Epithelial cell of esophagus (primary cell): ENCODE measurements around the gene IFT80.
A peak's percentile ranks its signal among the peaks of the same experiment; 100 is the strongest.

Experiments used
- DNase-seq: peaks from one replicate; pipeline ENCODE4 v3.0.0; 2010; ENCODE audit warnings: low read depth
- H3K4me3 ChIP-seq: 2 replicates; pipeline ENCODE4 v1.5.1; 2011; ENCODE audit warnings: mild to moderate bottlenecking, low read length, control low read depth
- TF ChIP-seq, protein P1 (sequence below): IDR thresholded peaks from 2 replicates; pipeline ENCODE4 v1.5.1; 2011; ENCODE audit warnings: low read depth, mild to moderate bottlenecking, low read length, control low read depth, inconsistent platforms; ENCODE audit not compliant: insufficient read depth; ENCODE audit errors: missing control alignments

The IFT80 gene

GRCh38 chr3:160226026-160226907 is 172.8 kb downstream of the IFT80 start:
- no peak for DNase-seq
- peak overlapping the region; percentile 11 for H3K4me3 ChIP-seq
- TF ChIP-seq, protein P1, sequence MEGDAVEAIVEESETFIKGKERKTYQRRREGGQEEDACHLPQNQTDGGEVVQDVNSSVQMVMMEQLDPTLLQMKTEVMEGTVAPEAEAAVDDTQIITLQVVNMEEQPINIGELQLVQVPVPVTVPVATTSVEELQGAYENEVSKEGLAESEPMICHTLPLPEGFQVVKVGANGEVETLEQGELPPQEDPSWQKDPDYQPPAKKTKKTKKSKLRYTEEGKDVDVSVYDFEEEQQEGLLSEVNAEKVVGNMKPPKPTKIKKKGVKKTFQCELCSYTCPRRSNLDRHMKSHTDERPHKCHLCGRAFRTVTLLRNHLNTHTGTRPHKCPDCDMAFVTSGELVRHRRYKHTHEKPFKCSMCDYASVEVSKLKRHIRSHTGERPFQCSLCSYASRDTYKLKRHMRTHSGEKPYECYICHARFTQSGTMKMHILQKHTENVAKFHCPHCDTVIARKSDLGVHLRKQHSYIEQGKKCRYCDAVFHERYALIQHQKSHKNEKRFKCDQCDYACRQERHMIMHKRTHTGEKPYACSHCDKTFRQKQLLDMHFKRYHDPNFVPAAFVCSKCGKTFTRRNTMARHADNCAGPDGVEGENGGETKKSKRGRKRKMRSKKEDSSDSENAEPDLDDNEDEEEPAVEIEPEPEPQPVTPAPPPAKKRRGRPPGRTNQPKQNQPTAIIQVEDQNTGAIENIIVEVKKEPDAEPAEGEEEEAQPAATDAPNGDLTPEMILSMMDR: no peak

- H3K4me3 ChIP-seq: peak within 1 kb of the TSS; percentile 29
- TF ChIP-seq, protein P1: no peak
- DNase-seq: peak; percentile 44
Observed at GRCh38 chr3:160225176-160226025, 173.6 kb downstream of the IFT80 start, which contains the start of gene C3orf80. C3orf80 (plus strand) TSS chr3:160225422; CDS start chr3:160225636, 214 bp downstream.

DNA sequence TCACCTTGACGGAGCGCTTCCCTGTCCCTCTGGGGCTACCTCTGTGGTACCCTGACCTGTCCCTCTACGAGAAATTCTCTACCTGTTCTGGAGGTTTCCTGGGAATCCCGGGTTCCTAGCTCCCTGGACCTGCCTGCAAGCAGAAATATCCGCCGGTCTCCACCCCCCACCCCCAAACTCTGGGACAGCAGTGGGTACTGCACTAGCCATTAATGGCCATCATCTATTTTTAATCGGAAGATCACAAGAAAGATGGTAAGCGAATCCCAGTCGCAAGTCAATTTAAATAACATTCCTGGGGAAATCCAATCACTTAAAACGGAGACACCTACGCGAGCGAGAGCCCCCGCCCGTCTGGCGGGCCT is 174.2 kb downstream of the IFT80 start:
- TF ChIP-seq, protein P1: no peak
- peak overlapping the region; percentile 18 for H3K4me3 ChIP-seq
- no peak for DNase-seq

- no peak overlapping the region for H3K4me3 ChIP-seq
- no peak for DNase-seq
- TF ChIP-seq, protein P1: no peak
Observed at GRCh38 chr3:160224256-160224655, 174.8 kb downstream of the IFT80 start.

DNA sequence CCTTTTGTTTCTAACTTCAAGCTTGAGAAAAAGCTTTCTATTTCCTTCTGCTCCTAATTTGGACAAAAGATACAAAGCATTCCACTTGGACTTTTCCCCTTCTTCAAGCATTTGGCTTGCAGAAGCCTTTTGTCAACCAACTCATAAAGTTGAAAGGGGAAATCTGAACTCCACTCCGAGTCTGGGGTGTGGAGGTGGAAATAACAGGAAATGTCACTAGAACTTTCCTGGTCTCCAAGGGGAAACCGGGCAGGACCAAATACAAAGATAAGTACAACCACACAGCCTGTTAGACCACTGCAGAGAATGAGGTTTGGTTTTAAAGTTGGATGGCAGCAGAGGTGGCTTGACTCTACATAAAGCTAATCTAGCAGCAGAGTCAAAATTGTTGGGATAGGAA is 178.0 kb downstream of the IFT80 start:
- TF ChIP-seq, protein P1: no peak
- no peak overlapping the region for H3K4me3 ChIP-seq
- no peak for DNase-seq

DNA sequence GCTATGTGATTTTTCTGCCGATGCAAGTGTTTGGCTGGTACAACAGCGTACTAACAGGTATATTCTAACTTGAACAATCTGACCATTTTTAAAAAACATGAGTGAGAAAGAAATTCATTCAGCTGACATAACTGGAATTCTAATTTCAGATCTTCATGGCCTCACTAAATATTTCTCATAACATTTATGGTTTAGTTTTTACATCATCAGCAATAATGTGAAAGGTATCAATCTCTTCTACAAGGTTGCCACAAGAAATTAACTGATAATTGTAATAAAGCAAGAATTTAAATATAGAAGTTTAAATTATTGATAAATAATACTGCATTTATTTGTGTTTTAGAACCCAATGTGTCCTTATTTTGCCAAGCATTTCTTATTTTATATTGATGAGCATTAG is 179.0 kb downstream of the IFT80 start:
- TF ChIP-seq, protein P1: no peak
- H3K4me3 ChIP-seq: no peak overlapping the region
- DNase-seq: no peak
